Measurements from ENCODE around the gene EPB41.

- TF ChIP-seq RFX5 (IDR thresholded peaks at IDR 0.05; ENCODE audit: low read depth, low read length), result no peak
- TF ChIP-seq CTCF (conservative IDR thresholded peaks at IDR 0.05; ENCODE audit: low read depth, low read length), result no peak
These were observed 5.2 kb upstream of the EPB41 start for GRCh38 chr1:28909198-28909597.

Data from IMR-90 (cell line).